Left ventricle myocardium inferior (tissue), 1 donor: ENCODE data around the gene PAQR6. TPM values are rescaled to one million over a fixed set of nuclear protein-coding genes. Genes with fewer than 3 reads are reported as not detected.

ENCODE experiments used
- DNase-seq: peaks from one replicate; pipeline ENCODE4 v3.0.0-alpha.2; 2020
- H3K27ac ChIP-seq: fragments of 200-600 bp; replicated peaks from 2 replicates; pipeline ENCODE4 v1.8.0; 2021
- H3K27me3 ChIP-seq: fragments of 200-600 bp; 2 replicates; pipeline ENCODE4 v1.8.0; 2021; ENCODE audit warnings: low read depth
- H3K36me3 ChIP-seq: fragments of 200-600 bp; 2 replicates; pipeline ENCODE4 v1.8.0; 2021
- H3K4me1 ChIP-seq: fragments of 200-600 bp; 2 replicates; pipeline ENCODE4 v1.8.0; 2021
- H3K4me3 ChIP-seq: fragments of 200-600 bp; 2 replicates; pipeline ENCODE4 v1.8.0; 2021; ENCODE audit warnings: mild to moderate bottlenecking, moderate library complexity
- H3K9me3 ChIP-seq: fragments of 200-600 bp; replicated peaks from 2 replicates; pipeline ENCODE4 v1.8.0; 2021
- CTCF ChIP-seq: fragments of 200-600 bp; IDR thresholded peaks from 2 replicates; pipeline ENCODE4 v1.8.0; 2021; ENCODE audit warnings: antibody characterized with exemption, mild to moderate bottlenecking, borderline replicate concordance
- intact Hi-C: fragments of 100-400 bp; cut with micrococcal nuclease; formaldehyde crosslinking; loops from one replicate; pipeline ENCODE4 v1.11.0; 2022
- total RNA-seq: library from RNA; stranded (reverse); fragmentation: NEBNext Ultra II Directional; extraction: Animal tissue kit (Norgen Biotek cat#: 25700); gene quantifications from one replicate; pipeline ENCODE4 v1.2.1, GENCODE V29; 2021
- donor health status: DM: no; HTN: yes; CAD: no; lungs with severe emphysema.

The PAQR6 gene
- total RNA-seq, 1 donor from 2014 or later, result 0.47 TPM

DNA sequence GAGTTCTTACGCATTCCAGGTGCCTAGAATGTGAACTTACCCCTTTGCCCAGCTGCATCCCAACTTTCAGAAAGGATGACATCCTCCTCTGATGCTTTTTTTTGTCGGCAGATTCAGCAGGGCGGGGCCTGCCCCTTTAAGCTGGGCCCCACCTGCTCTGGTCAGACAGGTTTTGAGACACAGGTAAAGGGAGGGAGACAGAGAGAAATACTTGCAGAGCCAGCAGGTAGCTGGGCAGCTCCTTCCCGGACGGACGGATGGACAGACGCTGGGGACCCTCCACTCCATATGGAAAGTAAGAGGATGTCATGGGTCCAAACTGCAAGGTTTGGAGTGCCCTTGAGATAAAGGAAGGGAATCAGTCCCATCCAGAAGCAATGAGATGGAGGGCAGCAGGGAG, 36.3 kb upstream of the PAQR6 start, which contains the start of gene TMEM79:
Gene TMEM79 (plus strand): TSS at position 214 of the 400 bp plus-strand sequence. CDS start 902 bp downstream, outside the sequence.
- H3K4me3 ChIP-seq, result peak within 1 kb of the TSS; percentile 82
- peaks cover 49% of the 10 kb centered on the region for H3K4me1 ChIP-seq
- DNase-seq, result no peak
- H3K36me3 ChIP-seq, result peaks cover 17% of the 10 kb centered on the region
- peak within 1 kb of the TSS; percentile 92 for H3K27ac ChIP-seq
- intact Hi-C loops, result no loop called here
- TF ChIP-seq CTCF, result no peak
- H3K9me3 ChIP-seq, result no peaks in the 10 kb centered on the region
- no peaks in the 10 kb centered on the region for H3K27me3 ChIP-seq

GRCh38 chr1:156283521-156283920, 35.7 kb upstream of the PAQR6 start:
- Histone ChIP-seq H3K27ac (peak overlapping the region; percentile 92), H3K36me3 (peaks cover 18% of the 10 kb centered on the region), H3K9me3 (no peaks in the 10 kb centered on the region), H3K27me3 (no peaks in the 10 kb centered on the region), H3K4me1 (peaks cover 49% of the 10 kb centered on the region), H3K4me3 (peak overlapping the region; percentile 82)
- DNase-seq, result no peak
- no peak for TF ChIP-seq CTCF
- intact Hi-C loops, result no loop called here

GRCh38 chr1:156282479-156283222, 34.8 kb upstream of the PAQR6 start, which contains the start of gene SMG5:
TSS of gene SMG5 (minus strand) at chr1:156282825. CDS start at chr1:156282680, 145 bp downstream.
- H3K4me3 ChIP-seq, result peak within 1 kb of the TSS; percentile 82
- TF ChIP-seq CTCF, result no peak
- peaks cover 21% of the 10 kb centered on the region for H3K36me3 ChIP-seq
- no peaks in the 10 kb centered on the region for H3K27me3 ChIP-seq
- DNase-seq, result peak; percentile 96
- no peaks in the 10 kb centered on the region for H3K9me3 ChIP-seq
- peaks cover 49% of the 10 kb centered on the region for H3K4me1 ChIP-seq
- peak within 1 kb of the TSS; percentile 92 for H3K27ac ChIP-seq
- intact Hi-C loops, result no loop called here

DNA sequence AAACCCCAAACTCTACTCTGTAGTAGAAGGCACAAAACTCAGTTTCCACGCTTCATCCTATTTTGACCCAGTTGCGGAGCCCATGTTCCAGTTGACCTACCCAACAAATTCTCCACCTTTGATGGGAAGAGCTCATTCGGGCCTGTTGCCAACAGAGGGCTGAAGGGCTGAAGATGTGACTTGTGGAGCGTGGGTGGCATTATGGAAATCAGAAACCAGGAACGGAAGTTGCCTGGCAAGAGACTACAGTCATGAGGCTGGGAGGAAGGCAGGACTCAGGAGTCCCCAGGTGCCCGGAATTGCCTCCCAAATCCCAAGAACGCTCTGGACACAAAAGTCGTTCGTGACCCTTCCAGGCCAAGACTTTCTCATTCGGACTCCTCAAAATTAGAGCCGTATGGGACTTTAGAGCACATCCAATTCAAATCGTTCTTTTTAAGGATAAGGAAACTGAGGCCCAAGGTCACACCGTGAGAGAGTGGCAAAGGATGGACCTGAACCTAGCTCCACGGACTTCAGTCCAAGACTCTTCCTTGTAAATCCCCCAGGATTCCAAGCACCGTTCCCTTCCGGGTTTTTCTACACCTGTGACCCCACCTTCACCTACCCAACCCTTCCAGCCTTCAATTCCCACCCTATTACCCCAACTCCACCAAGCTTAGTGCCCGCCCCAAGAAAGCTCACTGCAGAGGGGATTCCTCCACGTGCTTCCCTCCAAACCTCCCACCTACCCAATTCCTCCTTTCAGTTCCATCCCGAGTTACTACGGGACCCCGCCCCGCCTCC, 34.0 kb upstream of the PAQR6 start:
- intact Hi-C loops, result no loop called here
- DNase-seq, result no peak
- H3K9me3 ChIP-seq, result no peaks in the 10 kb centered on the region
- H3K4me1 ChIP-seq, result peaks cover 49% of the 10 kb centered on the region
- TF ChIP-seq CTCF, result no peak
- H3K36me3 ChIP-seq, result peaks cover 29% of the 10 kb centered on the region
- H3K27ac ChIP-seq, result peak overlapping the region; percentile 92
- no peaks in the 10 kb centered on the region for H3K27me3 ChIP-seq
- peak overlapping the region; percentile 82 for H3K4me3 ChIP-seq

DNA sequence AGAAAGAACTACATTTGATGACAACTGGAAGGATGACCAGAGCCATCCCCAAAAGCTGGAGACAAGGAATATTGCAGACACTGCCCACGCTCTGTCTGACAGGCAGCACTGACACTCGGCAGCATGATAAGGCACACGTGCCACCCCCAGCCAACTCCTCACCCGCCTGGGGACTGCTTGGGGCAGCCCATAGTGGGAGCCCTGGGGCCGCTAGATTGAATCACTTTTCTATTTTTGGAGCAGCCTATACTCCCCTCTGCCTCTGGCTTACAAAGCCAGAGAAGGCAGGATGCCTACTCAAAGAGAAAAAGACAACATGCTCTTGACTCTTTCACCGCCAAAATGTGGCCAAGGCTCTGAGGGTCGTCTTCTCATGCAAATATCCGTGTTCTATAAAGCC, 33.4 kb upstream of the PAQR6 start:
- H3K4me1 ChIP-seq, result peaks cover 49% of the 10 kb centered on the region
- peak overlapping the region; percentile 82 for H3K4me3 ChIP-seq
- H3K27ac ChIP-seq, result peak overlapping the region; percentile 92
- TF ChIP-seq CTCF, result peak; percentile 14
- peak; percentile 65 for DNase-seq
- no peaks in the 10 kb centered on the region for H3K9me3 ChIP-seq
- peaks cover 29% of the 10 kb centered on the region for H3K36me3 ChIP-seq
- intact Hi-C loops, result no loop called here
- no peaks in the 10 kb centered on the region for H3K27me3 ChIP-seq
